Fibroblast of skin of right biceps (primary cell): ENCODE results near the gene ASB2.

Experiments
- DNase-seq: peaks from one replicate; pipeline ENCODE4 v3.0.0-alpha.2; 2013

The ASB2 gene

DNA sequence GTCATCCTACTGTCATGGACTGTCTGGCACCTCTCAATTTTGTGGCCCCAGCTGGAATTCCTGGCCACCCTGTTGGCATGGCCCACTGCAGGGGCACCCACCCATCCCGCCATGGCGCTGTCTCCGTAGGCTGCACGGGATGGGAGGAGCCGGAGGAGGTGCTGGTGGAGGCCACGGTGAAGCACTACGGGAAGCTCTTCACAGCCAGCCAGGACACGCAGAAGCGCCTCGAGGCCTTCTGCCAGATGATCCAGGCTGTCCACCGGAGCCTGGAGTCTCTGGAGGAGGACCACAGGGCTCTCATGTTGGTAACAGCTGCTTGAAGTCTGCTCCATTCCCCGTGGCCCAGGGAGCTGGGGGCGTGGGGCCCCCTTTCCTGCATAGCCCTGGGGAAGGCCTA lies 24.6 kb upstream of the ASB2 start:
- DNase-seq, result no peak

DNA sequence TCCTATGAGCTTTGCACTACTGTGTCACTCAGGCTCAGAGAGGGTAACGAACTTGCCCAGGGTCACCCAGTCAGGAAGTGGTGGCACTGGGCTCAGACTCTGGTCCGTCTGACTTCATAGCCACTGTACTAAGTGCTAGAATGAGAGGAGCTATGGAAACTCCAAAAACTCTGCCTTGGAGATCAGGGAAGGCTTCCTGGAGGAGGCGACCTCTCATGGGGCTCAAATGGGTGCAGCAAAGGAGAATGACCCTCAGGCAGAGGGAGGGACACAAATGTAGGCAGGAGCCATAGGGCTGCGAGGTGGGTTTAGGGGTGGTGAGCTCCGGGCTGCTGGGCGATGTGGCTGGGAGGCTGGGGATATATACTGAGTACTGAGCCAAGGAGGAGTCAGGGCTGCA lies 23.9 kb upstream of the ASB2 start:
- no peak for DNase-seq

DNA sequence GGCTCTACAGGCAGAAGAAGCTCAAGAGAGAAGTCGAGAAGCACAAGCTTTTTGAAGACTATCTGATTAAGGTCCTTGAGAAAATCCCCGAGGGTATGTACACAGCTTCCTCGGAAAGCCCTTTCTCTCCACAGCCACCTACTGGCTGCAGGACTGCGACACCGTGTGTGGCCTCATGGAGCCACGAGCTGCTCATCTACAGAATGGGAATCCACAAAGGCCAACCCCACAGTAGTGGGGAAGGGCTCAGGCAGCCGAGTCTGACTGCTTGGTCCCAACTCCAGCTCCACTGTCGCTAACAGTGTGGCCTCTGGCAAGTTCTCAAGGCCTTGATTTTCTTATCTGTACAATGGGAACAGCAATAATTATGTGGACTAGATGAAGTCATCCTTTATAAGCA lies 23.2 kb upstream of the ASB2 start:
- no peak for DNase-seq

DNA sequence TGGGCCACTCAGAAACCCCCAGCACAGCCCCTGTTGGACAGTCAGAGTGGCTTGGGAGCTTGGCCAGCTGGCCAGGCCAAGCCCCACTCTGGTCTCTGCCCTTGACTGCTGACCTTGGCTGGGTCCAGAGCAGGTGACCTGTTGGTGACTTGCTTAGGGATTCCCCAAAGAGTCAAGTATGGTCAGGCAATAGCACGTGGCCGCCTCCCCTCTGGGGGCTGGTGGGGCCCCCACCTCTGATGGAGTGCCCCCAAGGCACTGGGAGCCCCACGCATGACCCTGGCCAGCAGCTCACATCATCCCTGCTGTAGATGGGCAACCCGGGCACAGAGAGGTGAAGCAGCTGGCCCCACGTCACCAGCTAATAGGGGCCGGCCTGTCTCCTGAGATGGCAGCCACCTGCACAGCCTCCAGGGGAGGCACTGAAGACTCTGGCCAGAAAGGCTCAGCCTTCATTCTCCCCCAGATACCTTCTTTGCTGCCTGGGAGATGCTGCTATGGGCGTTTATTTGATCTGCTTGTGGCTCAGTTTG lies 22.6 kb upstream of the ASB2 start:
- no peak for DNase-seq

DNA sequence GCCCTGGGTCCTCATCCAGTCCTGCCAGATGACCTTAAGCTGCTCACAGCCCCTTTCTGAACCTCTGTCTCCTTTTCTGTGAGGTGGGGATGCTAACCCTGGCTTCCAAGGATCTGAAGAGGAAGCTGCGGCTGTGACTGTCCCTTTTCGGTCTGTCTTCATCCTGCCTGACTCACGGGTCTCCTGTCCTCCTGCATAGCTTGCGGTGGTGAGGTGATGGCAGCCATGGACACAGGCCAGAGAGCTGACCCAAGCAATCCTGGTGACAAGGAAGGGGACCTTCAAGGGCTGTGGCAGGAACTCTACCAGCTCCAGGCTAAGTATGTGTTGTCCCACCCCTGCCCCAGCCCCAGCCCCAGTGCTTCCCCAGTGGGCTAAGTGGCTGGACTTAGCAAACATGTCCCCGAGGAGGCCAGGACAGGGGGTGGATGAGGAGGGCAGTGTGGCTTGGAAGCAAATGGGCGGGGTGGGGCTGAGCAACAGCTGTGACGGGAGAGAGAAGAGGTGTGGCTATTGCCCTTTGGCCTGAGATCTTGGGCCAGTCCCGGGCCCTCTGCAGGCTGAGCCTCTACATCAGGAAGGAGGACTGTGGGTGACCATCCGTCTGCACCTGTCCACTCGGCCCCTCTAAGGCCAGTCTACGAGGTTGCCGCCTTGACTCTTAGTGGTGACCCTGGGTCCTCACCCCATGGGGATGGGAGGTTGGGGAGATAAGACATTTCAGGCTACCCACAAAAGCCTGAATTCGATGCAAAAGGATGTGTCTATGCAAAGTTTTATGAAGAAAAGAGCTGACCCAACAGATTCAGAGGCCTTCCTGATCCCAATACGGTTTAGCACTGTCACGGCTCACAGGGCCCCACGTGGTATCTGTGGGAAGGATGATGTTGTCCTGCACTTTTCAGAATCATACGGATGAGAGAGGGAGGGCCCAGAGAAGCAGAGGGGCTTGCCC lies 21.8 kb upstream of the ASB2 start:
- DNase-seq, result no peak

DNA sequence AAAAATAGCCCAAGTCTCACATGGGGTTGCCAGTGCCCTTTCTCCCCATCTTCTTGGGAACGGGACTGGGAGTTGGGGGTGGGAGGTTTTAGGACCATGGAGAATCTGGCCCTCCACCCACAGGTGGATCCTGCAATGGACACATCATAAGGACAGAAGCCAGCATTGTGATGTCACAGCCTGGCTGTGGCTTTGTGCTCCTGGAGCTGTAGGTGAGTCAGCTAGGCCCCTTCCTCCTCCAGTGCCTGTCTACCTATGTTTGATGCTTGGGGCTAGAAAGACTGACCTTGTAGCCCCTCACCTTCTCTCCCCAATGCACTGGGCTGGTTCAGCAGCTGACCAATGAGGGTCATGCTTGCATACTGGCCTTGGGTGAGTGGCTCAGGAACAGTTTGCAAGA lies 20.7 kb upstream of the ASB2 start, which contains the start of gene CCDC197:
Gene CCDC197, plus strand, starts transcription at position 220 of the 400 bp plus-strand sequence. CDS start 831 bp downstream, outside the sequence.
- DNase-seq, result no peak

DNA sequence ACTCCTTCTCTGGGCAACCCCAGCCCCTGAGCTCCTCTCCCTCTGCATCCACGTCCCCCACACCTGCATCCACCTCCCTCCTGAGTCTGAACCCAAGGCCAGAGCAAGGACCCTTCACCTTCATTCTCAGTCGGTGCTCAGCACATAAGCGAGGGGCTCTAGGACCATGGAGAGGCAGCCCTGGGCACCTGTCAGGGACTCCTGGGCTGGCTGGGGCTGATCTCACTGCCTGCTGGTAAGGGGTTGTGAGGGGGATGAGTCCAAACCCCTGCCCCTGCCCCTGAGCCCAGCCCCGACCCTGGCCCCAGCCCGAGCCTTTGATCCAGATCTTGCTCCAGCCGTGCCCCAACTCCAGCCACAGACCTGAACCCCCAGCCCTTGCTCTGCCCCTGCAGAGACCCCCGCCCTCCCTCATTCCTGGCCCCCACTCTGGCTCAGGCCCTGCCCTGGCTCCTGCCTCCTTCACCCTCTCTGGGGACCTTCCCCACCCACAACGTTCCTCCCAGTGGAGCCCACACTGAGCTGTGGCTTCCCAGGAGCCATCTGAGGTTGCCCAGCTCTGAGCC lies 19.8 kb upstream of the ASB2 start:
- DNase-seq, result no peak

DNA sequence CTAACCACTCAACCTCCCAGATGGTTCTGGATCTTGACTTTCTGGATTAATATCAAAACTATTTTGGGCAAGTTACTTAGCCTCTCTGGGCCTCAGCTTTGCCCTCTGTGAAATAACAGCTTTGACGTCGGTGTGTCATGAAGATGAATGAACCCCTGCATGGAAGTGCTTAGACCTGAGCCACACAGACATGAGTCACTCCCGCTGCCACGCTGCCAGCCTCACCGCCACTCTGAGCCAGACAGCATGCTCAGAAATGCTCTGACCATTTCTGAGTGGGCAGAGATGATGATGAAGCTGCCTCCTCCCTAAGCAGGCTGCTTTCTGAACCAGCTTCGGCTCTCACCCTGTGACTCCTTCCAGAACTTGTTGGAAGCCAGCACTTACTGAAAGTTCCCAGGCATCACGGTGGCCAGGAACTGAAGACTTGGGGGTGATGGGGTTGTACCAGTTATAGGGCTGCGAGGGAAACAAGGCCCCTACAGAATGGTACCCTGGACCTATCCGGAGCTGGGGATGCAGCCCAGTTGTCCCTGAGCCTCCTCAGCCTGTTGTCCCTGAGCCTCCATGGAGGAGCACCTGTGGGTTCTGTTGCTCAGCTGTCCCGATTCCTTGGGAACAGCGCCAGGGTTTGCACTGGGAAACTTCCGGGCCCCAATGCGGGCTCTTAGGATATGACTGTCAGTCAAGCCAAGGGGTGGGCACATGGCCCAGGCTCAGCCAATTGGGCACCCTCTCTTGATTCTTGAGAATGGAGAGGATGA lies 18.7 kb upstream of the ASB2 start:
- peak; percentile 79 for DNase-seq

DNA sequence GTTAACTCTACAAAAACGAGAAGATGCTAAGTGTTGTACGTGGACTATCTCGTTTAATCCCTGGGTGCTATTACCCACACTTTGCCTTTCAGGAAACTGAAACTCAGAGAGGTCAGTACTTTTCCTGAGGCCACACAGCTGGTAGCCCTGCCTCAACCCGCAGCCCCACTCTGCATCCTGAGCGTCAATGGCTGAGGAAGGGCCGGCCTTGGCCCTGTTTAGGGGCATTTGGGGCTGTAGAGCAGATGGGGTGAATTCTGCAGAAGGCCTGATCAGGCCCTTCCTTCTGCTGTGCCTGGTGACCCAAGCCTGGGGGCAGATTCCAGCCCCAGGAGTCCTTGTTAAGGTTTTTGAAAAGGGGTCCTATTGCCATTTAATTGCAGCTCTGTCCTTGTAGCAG lies 17.0 kb upstream of the ASB2 start:
- DNase-seq, result no peak

DNA sequence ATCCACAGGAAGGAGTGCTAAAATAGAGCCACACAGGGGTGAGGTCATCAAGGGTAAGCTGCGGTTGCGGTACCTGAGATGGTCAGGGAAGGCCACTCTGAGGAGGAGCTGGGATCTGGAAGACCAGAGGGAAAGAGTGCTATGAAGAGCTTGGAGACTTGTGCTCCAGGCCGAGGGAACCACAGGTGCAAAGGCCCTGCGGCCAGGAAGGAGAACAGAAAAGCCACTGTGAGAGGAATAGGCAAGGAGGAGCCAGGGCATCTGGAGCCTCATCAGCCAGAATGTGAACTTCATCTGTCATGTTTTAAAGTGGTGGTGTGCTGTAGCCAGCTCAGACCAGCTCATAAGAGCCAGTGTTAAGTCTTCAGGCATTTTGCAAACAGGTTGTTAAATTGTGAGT lies 15.3 kb upstream of the ASB2 start:
- DNase-seq, result no peak

DNA sequence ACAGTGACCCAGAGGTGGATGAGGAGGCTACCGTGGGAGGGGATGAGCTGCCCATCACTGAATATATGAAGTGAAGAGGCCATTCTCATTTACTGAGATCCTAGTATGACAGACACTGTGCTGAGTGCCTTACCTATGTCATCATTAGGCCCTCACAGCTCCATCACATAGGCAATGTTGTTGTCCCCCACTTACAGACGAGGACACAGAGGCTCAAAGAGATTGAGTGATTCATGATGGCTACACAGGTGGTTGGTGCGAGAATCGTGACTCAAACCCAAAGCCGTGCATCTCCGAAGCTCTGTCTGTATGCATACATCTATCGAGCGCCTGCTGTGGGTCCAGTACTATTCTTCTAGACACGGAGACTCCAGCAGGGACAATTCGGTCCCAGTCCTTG lies 14.8 kb upstream of the ASB2 start:
- no peak for DNase-seq

DNA sequence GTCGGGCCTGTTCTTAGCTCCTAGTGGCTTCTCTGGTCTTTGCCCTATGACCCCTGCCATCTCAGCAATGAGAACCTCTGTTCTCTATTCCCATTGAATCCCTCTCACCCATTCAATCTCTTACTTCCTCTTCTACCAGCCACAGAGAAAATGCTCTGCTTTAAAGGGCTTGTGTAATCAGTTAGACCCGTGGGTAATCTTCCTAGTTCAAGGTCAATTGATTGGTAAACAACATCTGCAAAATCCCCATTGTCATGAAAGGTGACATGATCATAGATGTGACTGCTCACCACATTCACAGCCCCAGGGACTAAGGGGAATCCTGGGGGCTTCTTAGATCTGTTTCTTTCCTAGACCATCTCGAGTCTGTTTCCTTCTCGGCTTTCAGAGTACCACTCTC lies 13.6 kb upstream of the ASB2 start:
- no peak for DNase-seq

DNA sequence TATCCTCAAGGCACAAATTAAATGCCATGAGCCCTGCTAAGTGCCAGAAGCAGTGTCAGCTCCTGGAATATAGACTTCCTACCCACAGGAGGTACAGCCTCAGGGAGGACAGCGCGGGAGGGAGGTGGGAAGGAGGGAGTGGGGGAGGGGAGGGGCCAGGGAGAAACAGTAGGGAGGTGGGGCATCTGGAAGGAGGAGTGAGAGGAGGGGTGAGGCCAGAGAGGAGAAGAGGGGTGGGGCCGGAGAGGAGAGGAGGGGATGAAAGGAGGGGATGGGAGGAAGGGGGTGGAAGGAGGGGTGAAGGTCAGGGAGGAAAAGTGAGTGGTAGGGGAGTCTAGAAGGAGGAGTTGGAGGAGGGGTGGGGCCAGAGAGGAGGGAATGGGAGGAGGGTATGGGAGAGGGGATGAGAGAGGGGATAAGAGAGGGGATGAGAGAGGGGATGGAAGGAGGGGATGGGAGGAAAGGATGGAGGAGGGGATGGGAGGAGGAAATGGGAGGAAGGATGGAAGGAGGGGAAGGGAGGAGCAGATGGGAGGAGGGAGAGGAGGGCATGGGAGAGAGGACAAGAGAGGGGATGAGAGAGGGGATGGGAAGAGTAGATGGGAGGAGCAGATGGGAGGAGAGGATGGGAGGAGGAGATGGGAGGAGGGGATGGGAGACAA lies 11.6 kb upstream of the ASB2 start:
- DNase-seq, result no peak

DNA sequence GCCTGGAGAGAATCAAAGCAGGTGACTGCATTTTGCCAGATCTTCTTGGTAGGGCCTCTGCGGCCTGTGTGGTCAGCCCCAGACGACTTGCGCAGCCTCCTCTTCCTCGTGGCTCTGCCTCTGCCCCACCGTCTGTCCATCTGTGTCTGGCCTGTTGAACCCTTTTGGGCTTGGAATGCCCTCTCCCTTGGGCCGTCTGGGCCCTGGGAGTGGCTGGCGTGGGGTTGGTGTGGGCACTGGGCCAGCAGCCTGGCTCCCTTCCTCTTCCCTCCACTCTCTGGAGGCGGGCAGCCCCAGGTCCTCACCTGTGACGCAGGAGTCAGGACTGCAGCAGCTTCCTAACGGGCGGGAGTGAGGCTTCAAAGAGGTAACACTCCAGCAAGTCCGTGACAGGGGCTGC lies 11.0 kb upstream of the ASB2 start:
- DNase-seq, result no peak

DNA sequence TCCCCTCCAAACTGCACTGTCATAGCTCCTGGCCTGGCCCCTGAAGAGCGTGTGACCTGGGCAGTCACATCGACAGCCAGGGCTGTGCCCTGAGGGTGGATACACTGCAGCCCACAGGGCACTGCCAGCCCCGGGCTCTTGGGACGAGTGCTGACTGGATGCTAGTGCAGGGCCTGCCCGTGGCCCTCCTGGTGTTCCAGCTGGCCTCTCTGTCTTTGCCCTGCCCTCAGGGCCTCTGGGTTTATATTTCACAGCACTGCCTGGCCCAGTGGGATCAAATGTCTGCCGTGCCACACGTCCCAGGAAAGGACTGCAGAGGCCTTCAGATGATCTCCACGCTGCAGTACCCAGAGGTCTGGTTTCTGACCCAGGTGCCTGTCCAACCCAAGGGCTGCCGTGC lies 10.6 kb upstream of the ASB2 start:
- no peak for DNase-seq

DNA sequence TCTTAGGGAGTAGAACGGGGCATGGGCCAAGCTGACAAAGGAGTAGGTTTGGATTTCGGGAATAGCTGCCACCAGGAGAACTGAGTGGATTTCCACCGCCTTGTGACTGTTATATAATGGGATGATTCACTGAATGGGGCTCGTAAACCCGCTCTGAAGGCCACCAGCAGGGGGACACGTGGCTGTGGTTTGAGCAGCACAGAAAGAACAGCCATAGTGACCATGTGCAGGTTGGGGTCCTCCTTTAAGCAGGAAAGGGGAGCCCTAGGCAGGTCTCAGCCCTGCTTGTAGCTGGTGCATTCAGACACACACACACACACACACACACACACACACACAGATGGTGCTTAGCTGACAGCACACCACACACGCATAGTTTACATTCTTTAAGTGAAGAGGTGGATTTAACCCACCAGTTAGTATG lies 8.6 kb upstream of the ASB2 start:
- DNase-seq, result peak; percentile 90

DNA sequence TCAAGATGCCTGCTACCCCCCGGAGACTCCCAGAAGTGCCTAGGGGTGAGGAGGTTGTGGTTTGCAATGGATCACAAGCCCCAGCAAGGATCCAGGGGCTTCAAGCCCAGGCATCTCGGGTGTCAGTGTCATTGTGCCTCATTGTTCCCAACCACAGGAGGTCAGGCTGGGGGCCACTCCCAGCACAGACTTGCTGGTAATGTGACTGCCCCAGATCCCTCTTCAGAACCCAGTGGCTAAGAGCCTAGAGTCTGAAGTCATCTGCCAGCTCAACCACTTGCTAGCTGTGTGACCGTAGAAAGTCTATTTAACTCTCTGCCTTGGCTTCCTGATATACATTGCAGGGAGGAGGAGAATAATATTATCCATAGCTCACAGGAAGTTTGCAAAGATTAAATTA lies 7.7 kb upstream of the ASB2 start:
- peak; percentile 59 for DNase-seq

DNA sequence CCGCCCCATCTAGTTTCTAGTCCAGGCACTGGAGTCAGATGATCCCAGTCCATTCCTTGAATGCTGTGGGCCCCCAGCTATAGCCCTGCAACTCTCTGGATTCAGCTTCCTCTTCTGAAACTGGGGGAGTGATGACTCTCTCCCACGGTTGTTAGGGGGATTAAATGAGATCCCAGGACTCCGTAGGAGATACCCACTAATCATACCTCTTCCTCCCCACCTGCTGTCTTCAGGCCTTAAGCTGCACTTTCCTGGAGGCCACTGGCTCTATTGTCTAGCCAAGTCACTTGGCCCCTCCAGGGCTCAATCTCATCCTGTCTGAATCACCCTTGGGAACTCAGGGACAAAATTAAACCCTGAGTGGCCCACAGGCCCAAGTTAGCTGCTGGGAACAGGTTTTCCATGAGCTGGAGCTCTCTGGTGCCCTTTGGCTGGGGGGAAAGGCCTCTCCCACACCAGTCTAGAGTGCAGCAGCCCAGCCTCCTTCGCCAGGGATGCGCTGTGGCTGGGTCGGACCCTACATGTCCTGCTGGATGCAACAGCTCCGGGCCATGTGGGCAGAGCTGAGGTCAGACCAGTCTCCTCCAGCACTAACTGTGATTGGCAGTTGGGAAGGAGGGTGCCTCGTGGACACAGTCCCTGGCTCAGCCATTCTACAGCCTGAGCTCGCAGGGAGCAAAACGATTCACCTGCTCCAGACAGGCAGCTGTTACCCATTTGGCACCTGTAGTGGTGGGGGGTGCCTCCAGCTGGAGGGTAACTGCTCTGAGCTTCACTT lies 6.0 kb upstream of the ASB2 start:
- DNase-seq, result no peak

DNA sequence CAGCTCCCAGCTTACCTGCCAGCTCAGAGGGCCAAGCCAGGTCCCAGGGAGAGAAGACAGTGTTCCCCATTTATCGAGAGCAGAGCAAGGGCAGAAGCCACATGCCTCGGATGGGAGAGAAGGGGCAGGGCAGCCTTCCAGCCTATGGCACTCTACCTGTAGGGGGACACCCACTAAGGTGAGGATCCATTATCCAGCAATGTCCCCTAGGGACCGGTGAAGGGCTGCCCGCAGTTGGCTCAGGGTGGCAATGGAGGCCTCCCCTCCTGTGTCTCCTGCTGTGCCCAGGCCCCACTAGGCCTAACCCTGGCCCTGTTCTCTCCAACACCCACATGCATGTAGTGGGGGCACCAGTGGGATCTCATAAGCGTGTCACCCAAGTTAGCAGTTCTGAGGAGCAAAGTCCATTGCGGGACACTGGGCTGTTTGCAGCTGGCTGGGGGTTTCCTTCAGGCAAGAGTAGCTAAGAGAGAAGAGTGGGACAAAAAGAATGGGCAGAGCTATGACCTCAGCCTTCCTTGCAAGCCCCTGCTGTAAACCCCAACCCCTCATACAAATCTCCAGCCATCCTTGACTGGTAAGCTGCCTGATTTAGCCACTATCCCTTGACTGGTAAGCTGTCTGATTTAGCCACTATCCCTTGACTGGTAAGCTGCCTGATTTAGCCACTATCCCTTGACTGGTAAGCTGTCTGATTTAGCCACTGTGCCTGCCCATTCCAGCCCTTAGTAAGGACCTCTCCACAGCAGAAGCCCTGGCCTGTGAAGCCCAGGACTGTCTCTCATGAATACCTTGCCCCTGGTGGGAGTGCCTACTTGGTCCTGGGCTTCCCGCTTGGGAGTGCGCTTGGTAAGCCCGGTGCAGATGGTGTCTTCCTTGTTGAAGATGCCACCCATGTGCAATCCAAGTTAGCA lies 5.2 kb upstream of the ASB2 start:
- no peak for DNase-seq

DNA sequence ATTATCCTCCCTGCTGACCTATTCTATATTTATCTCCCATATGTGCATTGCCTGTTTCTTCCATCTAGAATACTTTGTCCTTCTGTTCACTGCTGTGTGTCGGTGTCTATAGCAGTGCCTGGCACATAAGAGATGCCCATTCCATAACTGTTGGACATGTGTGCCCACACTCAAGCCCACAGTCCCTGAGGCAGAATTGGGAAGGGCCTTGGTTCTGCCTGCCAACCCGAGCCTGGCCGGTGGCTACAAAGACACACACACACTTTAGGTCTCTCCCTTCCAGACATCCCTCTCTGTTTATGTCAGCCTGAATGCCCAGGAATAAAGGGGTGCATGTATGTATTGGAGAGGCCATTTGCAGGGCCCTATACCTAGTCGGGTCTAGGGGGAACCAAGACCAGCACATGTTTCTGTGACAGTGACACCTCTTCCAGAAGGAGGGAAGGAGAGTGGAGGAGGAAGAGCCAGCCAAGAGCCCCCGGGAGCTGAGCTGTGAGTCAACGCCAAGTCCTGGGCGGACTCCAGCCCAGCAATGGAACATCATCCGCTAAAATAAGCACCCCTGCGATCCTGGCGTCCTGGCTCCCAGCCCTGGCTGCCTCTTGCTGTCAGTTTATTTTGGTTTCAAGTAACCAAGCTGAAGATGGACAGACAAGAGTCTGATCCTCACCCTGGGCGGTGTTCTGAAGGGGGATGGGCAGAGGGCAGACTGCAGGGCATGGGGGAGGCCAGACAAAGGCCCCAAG lies 4.3 kb upstream of the ASB2 start:
- no peak for DNase-seq
